ENCODE data around the gene PTPRU.

PTPRU gene

GRCh38 chr1:29270929-29271521, 34.7 kb downstream of the PTPRU start:
- no peak for DNase-seq

- DNase-seq, result no peak
Measured at GRCh38 chr1:29271724-29272123, 35.4 kb downstream of the PTPRU start.

- DNase-seq, result no peak
Measured at GRCh38 chr1:29272147-29272907, 36.0 kb downstream of the PTPRU start.

- no peak for DNase-seq
Measured at GRCh38 chr1:29275435-29275834, 39.1 kb downstream of the PTPRU start.

GRCh38 chr1:29278124-29278523, 41.8 kb downstream of the PTPRU start:
- DNase-seq, result no peak

GRCh38 chr1:29279406-29279805, 43.1 kb downstream of the PTPRU start:
- no peak for DNase-seq

- no peak for DNase-seq
Measured at GRCh38 chr1:29279951-29280391, 43.6 kb downstream of the PTPRU start.

GRCh38 chr1:29280409-29281131, 44.2 kb downstream of the PTPRU start:
- DNase-seq, result no peak

- DNase-seq, result no peak
Measured at GRCh38 chr1:29281571-29281970, 45.2 kb downstream of the PTPRU start.

GRCh38 chr1:29282135-29282923, 46.0 kb downstream of the PTPRU start:
- no peak for DNase-seq

GRCh38 chr1:29282924-29283803, 46.8 kb downstream of the PTPRU start:
- no peak for DNase-seq

GRCh38 chr1:29283804-29284195, 47.5 kb downstream of the PTPRU start:
- no peak for DNase-seq

GRCh38 chr1:29284286-29284960, 48.1 kb downstream of the PTPRU start:
- DNase-seq, result no peak

GRCh38 chr1:29284961-29285560, 48.7 kb downstream of the PTPRU start:
- no peak for DNase-seq

- DNase-seq, result no peak
Measured at GRCh38 chr1:29285771-29286170, 49.4 kb downstream of the PTPRU start.

GRCh38 chr1:29286194-29286767, 50.0 kb downstream of the PTPRU start:
- DNase-seq, result no peak

GRCh38 chr1:29289493-29289892, 53.2 kb downstream of the PTPRU start:
- no peak for DNase-seq

- DNase-seq, result no peak
Measured at GRCh38 chr1:29290414-29290985, 54.2 kb downstream of the PTPRU start.

- DNase-seq, result no peak
Measured at GRCh38 chr1:29291756-29292155, 55.4 kb downstream of the PTPRU start.

- DNase-seq, result no peak
Measured at GRCh38 chr1:29292344-29292743, 56.0 kb downstream of the PTPRU start.

All from NCI-H1105 treated with DMSO at 0.1 percent for 48 hours (cell line).